ENCODE data around the gene ENKUR. TPM values are rescaled to one million over a fixed set of nuclear protein-coding genes. Genes with fewer than 3 reads are reported as not detected.
A peak's percentile ranks its signal among the peaks of the same experiment; 100 is the strongest.

ENKUR gene
- total RNA-seq = not detected
- polyA plus RNA-seq = not detected
- total RNA-seq = 0 to 0.98 (median 0.19) reads per million in 6 experiments

- POLR2A ChIA-PET = interaction anchor here (0.5 to 1.9 kb wide), 9 partner anchors 24 to 1577 kb away, joined by 3 to 9 read pairs (median 5); partner anchors contain the start of genes ARHGAP21, OTUD1 and PRTFDC1
- Mint-ChIP-seq H3K36me3 (no peaks in the 10 kb centered on the region), H3K4me1 (peaks cover 14 to 38% (median 27%) of the 10 kb centered on the region in 4 donors), H3K27me3 (peaks cover 0 to 6% (median 0%) of the 10 kb centered on the region in 5 donors), H3K9me3 (peaks cover 0 to 3% (median 0%) of the 10 kb centered on the region in 9 donors), H3K27ac (peak within 1 kb of the TSS; percentile 94 to 99 (median 98)), H3K4me3 (peak within 1 kb of the TSS; percentile 86 to 96 (median 94))
- DNase-seq (peak in 9 of 10 donors; percentile 89 to 98 (median 94)), ATAC-seq (peak; percentile 59 to 65)
These were observed at the start of gene ENKUR for GRCh38 chr10:25015828-25016375. Gene ENKUR, minus strand, starts transcription at chr10:25016158. Its CDS starts 222 bp downstream, at chr10:25015936.

GRCh38 chr10:25064401-25064800 lies 48.4 kb upstream of the ENKUR start:
- DNase-seq (no peak), ATAC-seq (no peak)
- H3K27ac Mint-ChIP-seq = no peak overlapping the region
- POLR2A ChIA-PET = no interaction called here
- no peaks in the 10 kb centered on the region for H3K36me3 Mint-ChIP-seq
- H3K9me3 Mint-ChIP-seq = no peaks in the 10 kb centered on the region
- H3K4me3 Mint-ChIP-seq = no peak overlapping the region
- H3K27me3 Mint-ChIP-seq = peaks cover 0 to 4% (median 3%) of the 10 kb centered on the region in 5 donors
- H3K4me1 Mint-ChIP-seq = peaks cover 8 to 19% (median 16%) of the 10 kb centered on the region in 4 donors

- H3K4me1 Mint-ChIP-seq = peaks cover 8 to 19% (median 16%) of the 10 kb centered on the region in 4 donors
- no peak for ATAC-seq
- POLR2A ChIA-PET = no interaction called here
- H3K9me3 Mint-ChIP-seq = no peaks in the 10 kb centered on the region
- H3K4me3 Mint-ChIP-seq = peak overlapping the region in 2 of 10 donors; percentile 1 to 17
- no peak for DNase-seq
- H3K27me3 Mint-ChIP-seq = peaks cover 0 to 4% (median 3%) of the 10 kb centered on the region in 5 donors
- H3K27ac Mint-ChIP-seq = peak overlapping the region in 2 of 10 donors; percentile 2 to 14
- no peaks in the 10 kb centered on the region for H3K36me3 Mint-ChIP-seq
These were observed 47.7 kb upstream of the ENKUR start for GRCh38 chr10:25063644-25064043.

GRCh38 chr10:25063157-25063556 lies 47.2 kb upstream of the ENKUR start:
- POLR2A ChIA-PET = no interaction called here
- ATAC-seq (no peak), DNase-seq (no peak)
- H3K27me3 Mint-ChIP-seq = peaks cover 0 to 4% (median 3%) of the 10 kb centered on the region in 5 donors
- peaks cover 8 to 19% (median 16%) of the 10 kb centered on the region in 4 donors for H3K4me1 Mint-ChIP-seq
- H3K9me3 Mint-ChIP-seq = no peaks in the 10 kb centered on the region
- H3K4me3 Mint-ChIP-seq = peak overlapping the region in 3 of 10 donors; percentile 1 to 17 (median 8)
- peak overlapping the region in 4 of 10 donors; percentile 0 to 25 (median 8) for H3K27ac Mint-ChIP-seq
- H3K36me3 Mint-ChIP-seq = no peaks in the 10 kb centered on the region

- Mint-ChIP-seq H3K27ac (peak overlapping the region in 7 of 10 donors; percentile 53 to 96 (median 78)), H3K27me3 (peaks cover 0 to 4% (median 0%) of the 10 kb centered on the region in 5 donors), H3K9me3 (no peaks in the 10 kb centered on the region), H3K36me3 (no peaks in the 10 kb centered on the region), H3K4me1 (peaks cover 8 to 19% (median 16%) of the 10 kb centered on the region in 4 donors), H3K4me3 (peak overlapping the region in 3 of 10 donors; percentile 24 to 60 (median 35))
- DNase-seq (no peak), ATAC-seq (no peak)
- POLR2A ChIA-PET = no interaction called here
These were observed 45.9 kb upstream of the ENKUR start for GRCh38 chr10:25061711-25062449.

- H3K9me3 Mint-ChIP-seq = no peaks in the 10 kb centered on the region
- H3K4me1 Mint-ChIP-seq = peaks cover 8 to 19% (median 16%) of the 10 kb centered on the region in 4 donors
- POLR2A ChIA-PET = no interaction called here
- no peak for ATAC-seq
- H3K4me3 Mint-ChIP-seq = no peak overlapping the region
- no peaks in the 10 kb centered on the region for H3K36me3 Mint-ChIP-seq
- no peak for DNase-seq
- H3K27me3 Mint-ChIP-seq = peaks cover 0 to 2% (median 0%) of the 10 kb centered on the region in 5 donors
- H3K27ac Mint-ChIP-seq = peak overlapping the region in 2 of 10 donors; percentile 21 to 92
These were observed 45.2 kb upstream of the ENKUR start for GRCh38 chr10:25061125-25061524.

GRCh38 chr10:25059990-25060389 lies 44.0 kb upstream of the ENKUR start:
- H3K4me1 Mint-ChIP-seq = peaks cover 8 to 19% (median 16%) of the 10 kb centered on the region in 4 donors
- no peaks in the 10 kb centered on the region for H3K36me3 Mint-ChIP-seq
- no peak overlapping the region for H3K4me3 Mint-ChIP-seq

GRCh38 chr10:25057886-25058285 lies 41.9 kb upstream of the ENKUR start:
- POLR2A ChIA-PET = no interaction called here
- no peak overlapping the region for H3K27ac Mint-ChIP-seq
- peaks cover 5 to 10% (median 9%) of the 10 kb centered on the region in 4 donors for H3K4me1 Mint-ChIP-seq
- ATAC-seq = no peak
- H3K27me3 Mint-ChIP-seq = peaks cover 0 to 2% (median 0%) of the 10 kb centered on the region in 5 donors
- H3K4me3 Mint-ChIP-seq = no peak overlapping the region
- DNase-seq = no peak
- no peaks in the 10 kb centered on the region for H3K9me3 Mint-ChIP-seq
- H3K36me3 Mint-ChIP-seq = no peaks in the 10 kb centered on the region

More at GRCh38 chr10:25059990-25060389, 44.0 kb upstream of the ENKUR start:
- H3K27me3 Mint-ChIP-seq = peaks cover 0 to 2% (median 0%) of the 10 kb centered on the region in 5 donors
- ATAC-seq = no peak
- POLR2A ChIA-PET = no interaction called here
- no peaks in the 10 kb centered on the region for H3K9me3 Mint-ChIP-seq
- no peak overlapping the region for H3K27ac Mint-ChIP-seq
- no peak for DNase-seq

- no peaks in the 10 kb centered on the region for H3K9me3 Mint-ChIP-seq
- H3K4me3 Mint-ChIP-seq = no peak overlapping the region
- peaks cover 0 to 2% (median 0%) of the 10 kb centered on the region in 5 donors for H3K27me3 Mint-ChIP-seq
- POLR2A ChIA-PET = no interaction called here
- ATAC-seq (no peak), DNase-seq (no peak)
- no peak overlapping the region for H3K27ac Mint-ChIP-seq
- H3K4me1 Mint-ChIP-seq = peaks cover 0 to under 1% (median 0%) of the 10 kb centered on the region in 4 donors
- H3K36me3 Mint-ChIP-seq = no peaks in the 10 kb centered on the region
These were observed 40.8 kb upstream of the ENKUR start for GRCh38 chr10:25056726-25057125.

GRCh38 chr10:25052012-25052411 lies 36.1 kb upstream of the ENKUR start:
- ATAC-seq = no peak
- POLR2A ChIA-PET = no interaction called here
- H3K27ac Mint-ChIP-seq = no peak overlapping the region
- H3K4me3 Mint-ChIP-seq = no peak overlapping the region
- no peaks in the 10 kb centered on the region for H3K36me3 Mint-ChIP-seq
- peaks cover 17 to 41% (median 25%) of the 10 kb centered on the region in 5 donors for H3K27me3 Mint-ChIP-seq
- peaks cover 0 to 2% (median 0%) of the 10 kb centered on the region in 9 donors for H3K9me3 Mint-ChIP-seq
- DNase-seq = no peak
- no peaks in the 10 kb centered on the region for H3K4me1 Mint-ChIP-seq

GRCh38 chr10:25050402-25050801 lies 34.4 kb upstream of the ENKUR start:
- Mint-ChIP-seq H3K9me3 (peaks cover 0 to 2% (median 0%) of the 10 kb centered on the region in 9 donors), H3K27ac (no peak overlapping the region), H3K27me3 (peaks cover 16 to 43% (median 25%) of the 10 kb centered on the region in 5 donors), H3K36me3 (no peaks in the 10 kb centered on the region), H3K4me3 (no peak overlapping the region), H3K4me1 (no peaks in the 10 kb centered on the region)
- DNase-seq (no peak), ATAC-seq (no peak)
- POLR2A ChIA-PET = no interaction called here

- peaks cover 16 to 44% (median 25%) of the 10 kb centered on the region in 5 donors for H3K27me3 Mint-ChIP-seq
- DNase-seq (no peak), ATAC-seq (no peak)
- no peaks in the 10 kb centered on the region for H3K36me3 Mint-ChIP-seq
- H3K9me3 Mint-ChIP-seq = peaks cover 0 to 2% (median 0%) of the 10 kb centered on the region in 9 donors
- no peak overlapping the region for H3K4me3 Mint-ChIP-seq
- H3K4me1 Mint-ChIP-seq = no peaks in the 10 kb centered on the region
- peak overlapping the region in 1 of 10 donors; percentile 53 for H3K27ac Mint-ChIP-seq
- POLR2A ChIA-PET = no interaction called here
These were observed 34.0 kb upstream of the ENKUR start for GRCh38 chr10:25049966-25050365.

- POLR2A ChIA-PET = no interaction called here
- Mint-ChIP-seq H3K36me3 (peaks cover 0 to 3% (median 0%) of the 10 kb centered on the region in 3 donors), H3K4me1 (no peaks in the 10 kb centered on the region), H3K27ac (no peak overlapping the region), H3K4me3 (no peak overlapping the region), H3K27me3 (peaks cover 17 to 53% (median 30%) of the 10 kb centered on the region in 5 donors), H3K9me3 (peaks cover 0 to 2% (median 0%) of the 10 kb centered on the region in 9 donors)
- ATAC-seq = no peak
- no peak for DNase-seq
These were observed 32.5 kb upstream of the ENKUR start for GRCh38 chr10:25048450-25048849.

Measured in naive thymus-derived CD8-positive, alpha-beta T cell (primary cell).